Stimulated activated CD4-positive, alpha-beta T cell treated with anti-CD3 and anti-CD28 coated beads, Interleukin-15, amount 100 ng/mL, for 24 hours (primary cell): ENCODE results near the gene PER1.

Experiments used
- DNase-seq: peaks from one replicate; pipeline ENCODE4 v3.0.0-alpha.2; 2020

PER1 gene

DNA sequence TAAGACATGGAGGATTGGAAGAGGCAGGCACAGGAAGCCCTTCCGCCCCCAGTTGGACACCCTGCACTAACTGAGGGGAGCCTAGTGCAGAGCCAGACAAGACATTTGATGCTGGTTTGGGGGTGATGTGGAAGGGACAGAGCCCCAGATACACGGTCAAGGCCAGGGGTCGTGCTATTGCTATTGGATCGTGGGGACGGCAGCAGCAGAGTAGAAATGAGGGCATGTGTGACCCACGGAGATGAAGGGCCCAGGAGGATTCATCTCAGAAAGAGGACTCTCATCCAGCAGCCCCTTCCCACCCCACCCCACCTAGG lies 12.6 kb upstream of the PER1 start:
- DNase-seq, result no peak

DNA sequence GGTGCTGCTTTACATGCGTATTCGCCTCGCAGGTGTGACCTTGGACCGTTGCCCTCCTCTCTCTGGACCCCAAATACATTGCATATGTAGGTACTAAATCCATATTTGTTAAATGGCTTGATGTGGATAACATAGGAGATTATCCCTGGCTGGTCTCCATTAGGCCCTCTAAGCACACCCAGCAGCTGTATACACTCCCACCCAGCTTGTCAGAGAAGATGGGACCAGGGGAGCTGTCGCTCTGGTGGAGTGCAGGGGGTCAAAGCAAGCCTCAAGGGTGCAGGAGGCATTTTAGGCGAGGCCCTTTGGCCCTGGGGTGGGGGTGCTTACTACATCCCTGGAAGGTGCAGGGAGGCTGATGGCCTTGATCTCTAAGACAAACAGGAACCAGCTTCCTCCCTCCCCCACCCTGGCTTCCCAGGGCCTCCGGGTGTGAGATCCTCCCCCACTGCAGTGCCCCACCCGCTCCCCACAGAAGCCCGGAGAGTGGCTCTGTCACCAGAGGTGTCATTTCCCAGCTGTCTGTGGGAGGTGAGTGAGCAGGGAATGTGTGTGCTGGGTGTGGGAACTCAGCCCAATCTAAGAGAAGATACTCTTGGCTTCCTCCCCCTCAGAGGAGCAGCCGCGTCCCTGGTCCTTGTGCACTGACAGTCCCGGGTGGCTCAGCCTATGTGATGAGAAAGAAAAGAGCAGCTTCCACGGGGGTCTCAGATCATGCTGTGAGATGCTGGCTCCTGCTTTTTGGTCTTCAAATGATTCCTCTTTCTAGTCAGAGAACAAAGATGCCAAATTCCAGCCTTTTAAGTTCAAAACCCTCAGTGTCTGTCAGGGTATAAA lies 12.0 kb upstream of the PER1 start:
- DNase-seq, result peak; percentile 89

- DNase-seq, result peak; percentile 38
These were observed 11.1 kb upstream of the PER1 start for GRCh38 chr17:8162997-8163977.

DNA sequence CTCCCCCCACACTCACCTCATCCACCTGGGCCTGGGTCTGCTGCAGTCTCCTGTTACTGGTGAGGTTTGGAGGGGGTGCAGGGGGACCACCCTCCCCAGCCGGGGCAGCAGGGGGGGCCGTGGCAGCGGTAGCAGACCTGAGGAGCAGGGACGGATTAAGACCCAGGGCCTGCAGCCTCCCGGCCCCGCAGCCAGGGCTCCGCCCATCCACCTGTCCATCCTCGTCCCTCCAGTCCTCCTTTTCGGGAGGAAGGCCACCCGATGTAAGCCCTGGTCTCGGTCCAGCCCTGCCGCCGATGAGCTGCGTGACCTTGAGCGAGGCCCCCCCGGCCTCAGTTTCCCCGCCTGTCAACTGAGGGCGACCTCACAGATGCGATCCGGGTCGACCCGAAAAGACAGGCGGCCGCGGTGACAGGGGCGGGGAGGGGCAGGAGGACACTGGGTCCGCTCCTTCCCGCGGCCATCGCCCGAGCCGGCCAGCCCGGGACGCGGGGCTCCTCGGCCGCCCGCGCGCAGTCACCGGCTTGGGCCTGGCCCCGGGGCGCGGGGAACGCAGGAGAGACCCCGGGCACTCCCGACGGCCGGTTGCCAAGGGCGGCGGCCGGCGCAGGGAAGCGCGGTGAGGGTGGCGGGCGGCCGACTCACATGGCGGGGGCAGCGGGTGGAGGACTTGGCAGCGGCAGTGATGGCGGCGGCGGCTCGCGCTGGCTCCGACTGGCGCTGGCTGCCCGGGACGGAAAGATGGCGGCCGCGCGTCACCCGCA lies 10.2 kb upstream of the PER1 start, which contains the start of gene VAMP2:
Gene VAMP2, minus strand, starts transcription at position 716 of the 764 bp plus-strand sequence. Its CDS starts 69 bp downstream, at position 647.
- peak; percentile 85 for DNase-seq

DNA sequence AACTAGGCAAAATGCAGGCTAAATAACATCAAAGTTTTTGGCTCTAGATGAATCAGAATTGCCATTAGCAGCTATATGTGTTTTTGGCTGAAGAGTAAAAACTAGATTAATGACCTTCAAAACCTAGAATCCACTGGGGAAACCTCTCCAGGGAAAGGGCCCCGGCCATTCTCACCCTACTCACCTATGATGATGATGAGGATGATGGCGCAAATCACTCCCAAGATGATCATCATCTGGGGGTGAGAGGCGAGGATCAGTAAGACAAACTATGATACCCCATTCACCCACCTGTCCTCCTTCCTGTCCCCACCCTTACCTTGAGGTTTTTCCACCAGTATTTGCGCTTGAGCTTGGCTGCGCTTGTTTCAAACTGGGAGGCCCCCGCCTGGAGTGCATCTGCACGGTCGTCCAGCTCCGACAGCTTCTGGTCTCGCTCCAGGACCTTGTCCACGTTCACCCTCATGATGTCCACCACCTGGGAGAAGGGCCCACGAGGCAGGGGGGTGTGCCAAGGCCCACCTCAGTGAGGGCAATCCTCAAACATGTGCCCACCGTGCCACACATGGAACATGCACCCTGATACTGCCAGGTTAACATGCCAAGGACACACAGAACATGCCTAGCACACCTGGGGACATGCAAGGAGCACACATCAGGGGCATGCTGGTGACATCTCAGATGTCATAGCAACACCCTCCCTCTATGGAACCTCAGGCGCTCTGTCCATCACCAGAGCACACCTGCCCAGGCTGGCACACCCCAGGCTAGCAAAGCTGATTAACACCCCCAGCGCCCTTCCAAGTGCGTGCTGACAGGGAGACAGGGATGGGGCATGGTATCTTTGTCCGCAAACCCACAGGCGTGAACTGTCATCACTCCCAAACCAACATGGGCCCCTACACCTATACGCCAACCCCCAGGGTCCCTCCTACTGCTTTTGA lies 9.4 kb upstream of the PER1 start:
- no peak for DNase-seq

- peak; percentile 40 for DNase-seq
These were observed 8.6 kb upstream of the PER1 start for GRCh38 chr17:8160741-8161221.

DNA sequence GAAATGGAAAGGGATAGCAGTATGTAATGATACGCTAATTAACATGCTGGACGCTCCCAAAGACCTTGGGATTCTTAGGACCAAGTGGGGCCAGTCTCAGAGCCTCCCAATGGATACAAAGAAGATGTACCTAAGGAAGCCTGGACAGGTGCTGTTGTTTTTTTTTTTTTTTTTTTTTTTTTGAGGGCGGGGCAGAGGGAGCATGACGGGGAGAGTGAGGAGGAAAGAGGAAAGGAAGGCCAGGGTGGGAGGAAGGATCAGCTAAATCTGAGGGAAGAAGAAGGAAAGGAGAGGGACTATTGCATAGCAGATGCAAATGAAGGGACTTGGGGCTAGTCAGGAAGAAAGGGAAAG lies 8.0 kb upstream of the PER1 start:
- DNase-seq, result no peak

DNA sequence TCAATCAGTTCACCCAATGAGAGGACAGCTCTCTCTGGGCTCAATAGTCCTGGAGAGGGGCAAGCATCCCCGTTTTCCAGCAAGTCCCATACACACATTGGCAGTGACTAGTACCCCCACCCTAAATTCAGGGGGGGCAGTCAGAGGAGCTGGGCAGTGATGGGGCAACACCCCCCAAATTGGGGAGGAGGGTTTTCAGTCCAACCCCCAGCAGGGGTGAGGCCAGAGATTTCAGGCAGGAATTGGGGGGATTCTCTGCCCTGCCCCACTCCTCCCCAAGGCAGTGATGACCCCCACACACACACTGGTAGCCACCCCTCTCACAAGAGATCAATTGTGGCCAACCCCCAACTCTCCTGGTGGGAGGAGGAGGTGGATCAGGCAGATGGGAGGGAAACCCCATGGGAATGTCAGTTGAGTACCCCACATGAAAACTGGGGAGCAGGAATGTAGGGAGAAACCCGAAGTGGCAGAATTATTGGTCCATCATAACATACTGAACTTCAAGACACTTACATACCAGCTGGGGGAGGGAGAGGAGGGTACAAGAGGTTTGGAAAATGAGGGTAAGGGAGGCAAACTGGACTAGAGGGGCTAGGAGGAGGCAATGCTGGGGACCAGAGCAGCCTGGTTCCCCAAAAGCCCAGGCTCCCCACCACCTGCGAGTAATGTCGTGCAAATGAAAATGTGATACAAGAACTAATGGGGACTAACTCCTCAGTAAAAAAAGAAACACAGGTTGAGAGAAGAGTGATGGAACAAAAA lies 7.4 kb upstream of the PER1 start:
- no peak for DNase-seq

DNA sequence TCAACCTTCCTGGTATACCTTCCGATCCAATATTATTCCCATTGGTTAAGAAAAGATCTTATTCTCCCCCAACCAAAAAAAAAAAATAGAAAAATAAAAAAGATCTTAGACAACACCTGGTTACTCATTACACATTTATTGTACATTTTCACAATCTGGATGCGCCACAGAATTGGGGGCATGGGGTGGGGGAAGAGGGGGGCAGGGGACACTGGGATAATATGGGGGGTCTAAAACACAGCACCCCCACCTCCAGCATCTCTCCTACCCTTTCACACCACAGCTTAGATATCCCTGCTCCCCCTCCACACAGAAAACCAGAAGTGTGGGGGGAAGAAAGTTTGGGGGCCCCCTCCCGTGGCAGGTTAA lies 6.8 kb upstream of the PER1 start:
- DNase-seq, result no peak

GRCh38 chr17:8158267-8159031 lies 6.2 kb upstream of the PER1 start:
- peak; percentile 92 for DNase-seq

DNA sequence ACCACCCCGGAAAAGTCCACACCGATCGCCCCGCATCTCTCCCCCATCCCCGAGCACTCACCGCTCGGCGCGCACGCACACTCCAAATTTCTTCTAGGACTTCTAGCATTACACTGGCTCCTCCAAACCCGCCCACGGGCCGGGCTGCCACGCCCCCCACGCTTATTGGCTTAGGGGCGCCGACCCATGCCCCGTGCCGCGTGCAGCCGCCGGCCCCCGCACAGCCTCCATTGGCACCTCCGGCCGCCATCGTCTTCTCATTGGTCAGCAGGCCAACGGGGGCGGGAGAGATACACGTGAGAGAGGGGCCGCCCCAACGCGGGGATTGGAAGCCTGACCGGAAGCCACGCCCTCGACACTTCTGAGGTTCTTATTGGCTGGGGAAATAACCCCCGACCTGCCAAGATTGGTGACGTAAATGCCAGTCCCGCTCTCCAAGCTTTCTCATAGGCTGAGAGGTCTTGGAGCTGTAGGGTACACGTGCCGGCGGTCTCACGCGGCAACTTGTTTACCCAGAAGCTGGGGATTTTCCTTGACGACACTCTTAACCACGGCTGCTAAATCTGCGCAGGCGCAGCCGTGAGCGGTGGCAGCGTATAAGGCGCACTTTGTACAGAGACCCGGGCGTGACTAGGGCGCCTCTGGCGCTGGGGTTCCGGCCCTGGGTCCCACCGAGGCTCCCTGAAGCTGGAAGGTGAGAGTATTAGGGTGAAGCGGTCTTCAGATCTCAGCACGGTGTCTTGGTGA lies 4.2 kb upstream of the PER1 start:
- DNase-seq, result peak; percentile 100

- no peak for DNase-seq
These were observed 3.7 kb upstream of the PER1 start for GRCh38 chr17:8155996-8156245.

DNA sequence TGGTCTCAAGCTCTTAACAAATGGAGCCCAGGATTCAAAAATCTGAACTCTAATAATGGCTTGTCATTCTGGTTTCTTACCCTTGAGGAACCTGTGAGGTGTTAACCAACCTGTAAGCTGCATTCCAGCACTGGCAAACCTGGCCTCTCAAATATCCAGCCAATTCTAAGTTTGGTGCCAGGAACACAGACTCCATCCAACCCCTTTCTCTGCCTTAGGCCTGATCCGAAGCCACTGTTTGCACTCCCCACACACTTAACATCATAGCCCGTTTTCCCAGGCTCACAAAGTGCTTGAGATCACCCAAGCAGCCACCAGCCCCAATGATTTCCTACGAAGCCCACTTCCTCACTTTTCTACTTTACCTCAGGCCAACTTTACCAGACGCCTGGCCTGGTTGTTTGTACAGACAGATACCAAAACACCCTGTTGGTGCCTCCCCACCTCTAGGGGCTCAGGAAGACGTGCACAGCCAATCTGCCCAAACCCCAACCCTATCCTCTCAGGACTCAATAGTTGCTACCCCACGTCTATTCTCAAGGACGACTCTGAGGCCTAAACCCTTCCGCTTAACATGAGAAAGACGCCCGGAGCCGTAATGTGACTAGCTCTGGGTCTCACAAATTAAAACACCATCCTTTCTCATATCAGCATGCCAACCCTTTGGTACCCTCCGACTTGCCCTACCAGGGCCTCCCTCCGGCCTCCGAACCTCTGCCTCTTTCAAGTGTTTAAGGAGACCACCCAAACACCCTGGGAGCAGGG lies 3.2 kb upstream of the PER1 start:
- no peak for DNase-seq

DNA sequence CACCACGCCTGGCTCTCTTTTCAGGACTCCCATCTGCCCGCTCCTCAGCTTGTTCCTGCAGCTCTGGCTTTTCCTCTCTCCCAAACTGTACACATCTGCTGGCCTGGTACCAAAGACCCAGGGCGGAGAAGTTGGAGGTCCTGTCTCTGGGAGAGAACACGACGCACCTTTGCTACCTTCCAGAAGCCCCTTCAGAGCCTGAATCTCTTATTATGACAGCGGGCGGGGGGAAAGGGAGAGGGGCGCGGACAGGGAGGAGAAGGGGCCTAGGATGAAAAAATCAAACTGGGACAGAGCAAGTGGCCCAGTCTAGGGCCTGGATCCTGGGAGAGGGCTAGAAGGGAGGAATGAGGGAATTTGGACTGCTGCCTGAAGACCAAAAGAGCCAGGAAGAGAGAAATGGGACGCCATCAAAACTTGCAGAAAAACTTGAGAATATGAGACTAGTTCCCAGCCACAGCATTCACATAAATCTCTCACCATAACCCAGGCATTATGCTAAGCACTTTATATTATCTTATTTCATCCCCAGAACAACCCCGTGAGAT lies 2.5 kb upstream of the PER1 start:
- DNase-seq, result no peak

DNA sequence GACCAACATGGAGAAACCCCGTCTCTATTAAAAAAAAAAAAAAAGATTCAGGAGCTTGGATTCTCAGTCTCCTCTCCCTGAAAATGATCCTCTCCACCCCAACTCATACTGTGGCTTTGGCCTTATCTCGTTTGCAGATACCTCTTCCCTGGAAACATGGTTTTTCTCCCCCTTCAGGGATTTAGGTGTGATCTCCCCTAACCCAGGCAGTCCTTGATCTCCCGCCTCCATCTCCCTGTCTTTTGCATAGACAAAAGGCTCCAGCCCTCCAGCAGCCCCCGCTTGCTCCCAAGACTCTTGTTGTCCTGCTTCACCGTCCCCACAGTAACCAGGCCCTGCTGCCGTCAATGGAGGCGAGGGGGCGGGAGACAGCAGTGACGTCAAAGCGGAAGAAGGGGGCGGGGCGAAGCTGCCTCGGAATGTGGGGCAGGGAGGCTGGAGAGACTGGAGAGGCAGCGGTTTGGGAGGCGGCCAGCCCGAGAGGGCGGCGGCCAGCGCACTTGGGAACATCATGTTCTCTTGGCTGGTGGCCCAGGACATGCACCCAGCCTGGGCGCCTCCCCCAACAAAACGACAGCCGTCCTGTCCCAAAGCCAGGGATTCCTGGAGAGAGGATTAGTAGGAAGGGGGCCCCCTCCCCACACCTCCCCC lies 1.9 kb upstream of the PER1 start:
- DNase-seq, result peak; percentile 92

- DNase-seq, result peak; percentile 80
These were observed 1.3 kb upstream of the PER1 start for GRCh38 chr17:8153525-8153956.

- no peak for DNase-seq
These were observed 837 bp upstream of the PER1 start for GRCh38 chr17:8153031-8153451.

- DNase-seq, result peak; percentile 56
These were observed 528 bp downstream of the PER1 start for GRCh38 chr17:8151641-8152111.
